Cardiac fibroblast (primary cell): ENCODE results near the gene KCNH4.

Experiments used
- DNase-seq, 2 donors: peaks; one replicate each; pipeline versions ENCODE4 v3.0.0 to v3.0.0-alpha.2; 2010; ENCODE audit warnings: low read depth in 2 of 2
- H3K4me3 ChIP-seq, 2 donors: replicated peaks in 1 of 2; 1 replicate in 1 of 2; 2 replicates in 1 of 2; pipeline ENCODE4 v1.5.1; 2011; ENCODE audit warnings: low read depth in 2 of 2, low read length in 2 of 2, mild to moderate bottlenecking in 2 of 2, moderate library complexity in 1 of 2
- TF ChIP-seq, protein P1 (sequence below): IDR thresholded peaks from one replicate; pipeline ENCODE4 v1.5.1; 2011; ENCODE audit warnings: low read depth, mild to moderate bottlenecking, low read length, inconsistent platforms

KCNH4 gene

DNA sequence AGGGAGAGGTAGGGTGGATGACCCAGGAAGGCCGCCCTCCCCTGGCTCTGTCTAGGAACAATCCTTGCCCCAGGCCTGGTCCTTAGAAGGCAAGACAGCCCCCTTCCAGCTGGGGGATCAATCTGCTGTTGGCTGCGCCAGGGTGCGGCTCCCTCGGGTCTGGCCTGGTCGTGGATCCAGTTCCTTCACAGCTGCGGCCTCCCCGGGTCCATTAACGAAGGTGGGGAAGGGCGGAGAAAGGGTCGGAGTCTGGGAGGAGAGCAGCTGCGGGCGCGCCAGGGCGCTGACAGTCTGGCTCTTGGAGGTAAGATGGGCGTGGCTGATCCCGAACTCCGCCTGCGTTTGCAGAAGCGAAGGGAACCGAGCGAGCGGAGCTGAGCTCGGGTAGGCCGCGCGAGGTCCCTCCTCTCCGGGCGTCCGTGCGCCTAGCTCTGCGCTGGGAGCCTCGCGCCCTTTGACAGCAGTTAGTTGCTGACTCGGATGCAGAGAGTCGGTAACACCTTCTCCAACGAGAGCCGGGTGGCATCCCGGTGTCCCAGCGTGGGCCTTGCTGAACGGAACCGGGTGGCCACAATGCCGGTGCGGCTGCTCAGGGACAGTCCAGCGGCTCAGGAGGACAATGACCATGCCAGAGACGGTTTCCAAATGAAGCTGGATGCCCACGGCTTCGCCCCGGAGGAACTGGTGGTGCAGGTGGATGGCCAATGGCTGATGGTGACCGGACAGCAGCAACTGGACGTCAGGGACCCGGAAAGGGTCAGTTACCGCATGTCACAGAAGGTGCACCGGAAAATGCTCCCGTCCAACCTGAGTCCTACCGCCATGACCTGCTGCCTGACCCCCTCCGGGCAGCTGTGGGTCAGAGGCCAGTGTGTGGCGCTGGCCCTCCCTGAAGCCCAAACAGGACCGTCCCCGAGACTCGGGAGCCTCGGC, 58.3 kb downstream of the KCNH4 start, which contains the start of gene HSPB9:
Gene HSPB9, plus strand, starts transcription at position 434 of the 933 bp plus-strand sequence. Its CDS starts 47 bp downstream, at position 481.
- TF ChIP-seq, protein P1, sequence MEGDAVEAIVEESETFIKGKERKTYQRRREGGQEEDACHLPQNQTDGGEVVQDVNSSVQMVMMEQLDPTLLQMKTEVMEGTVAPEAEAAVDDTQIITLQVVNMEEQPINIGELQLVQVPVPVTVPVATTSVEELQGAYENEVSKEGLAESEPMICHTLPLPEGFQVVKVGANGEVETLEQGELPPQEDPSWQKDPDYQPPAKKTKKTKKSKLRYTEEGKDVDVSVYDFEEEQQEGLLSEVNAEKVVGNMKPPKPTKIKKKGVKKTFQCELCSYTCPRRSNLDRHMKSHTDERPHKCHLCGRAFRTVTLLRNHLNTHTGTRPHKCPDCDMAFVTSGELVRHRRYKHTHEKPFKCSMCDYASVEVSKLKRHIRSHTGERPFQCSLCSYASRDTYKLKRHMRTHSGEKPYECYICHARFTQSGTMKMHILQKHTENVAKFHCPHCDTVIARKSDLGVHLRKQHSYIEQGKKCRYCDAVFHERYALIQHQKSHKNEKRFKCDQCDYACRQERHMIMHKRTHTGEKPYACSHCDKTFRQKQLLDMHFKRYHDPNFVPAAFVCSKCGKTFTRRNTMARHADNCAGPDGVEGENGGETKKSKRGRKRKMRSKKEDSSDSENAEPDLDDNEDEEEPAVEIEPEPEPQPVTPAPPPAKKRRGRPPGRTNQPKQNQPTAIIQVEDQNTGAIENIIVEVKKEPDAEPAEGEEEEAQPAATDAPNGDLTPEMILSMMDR = no peak
- DNase-seq = no peak
- no peak within 1 kb of the TSS for H3K4me3 ChIP-seq

DNA sequence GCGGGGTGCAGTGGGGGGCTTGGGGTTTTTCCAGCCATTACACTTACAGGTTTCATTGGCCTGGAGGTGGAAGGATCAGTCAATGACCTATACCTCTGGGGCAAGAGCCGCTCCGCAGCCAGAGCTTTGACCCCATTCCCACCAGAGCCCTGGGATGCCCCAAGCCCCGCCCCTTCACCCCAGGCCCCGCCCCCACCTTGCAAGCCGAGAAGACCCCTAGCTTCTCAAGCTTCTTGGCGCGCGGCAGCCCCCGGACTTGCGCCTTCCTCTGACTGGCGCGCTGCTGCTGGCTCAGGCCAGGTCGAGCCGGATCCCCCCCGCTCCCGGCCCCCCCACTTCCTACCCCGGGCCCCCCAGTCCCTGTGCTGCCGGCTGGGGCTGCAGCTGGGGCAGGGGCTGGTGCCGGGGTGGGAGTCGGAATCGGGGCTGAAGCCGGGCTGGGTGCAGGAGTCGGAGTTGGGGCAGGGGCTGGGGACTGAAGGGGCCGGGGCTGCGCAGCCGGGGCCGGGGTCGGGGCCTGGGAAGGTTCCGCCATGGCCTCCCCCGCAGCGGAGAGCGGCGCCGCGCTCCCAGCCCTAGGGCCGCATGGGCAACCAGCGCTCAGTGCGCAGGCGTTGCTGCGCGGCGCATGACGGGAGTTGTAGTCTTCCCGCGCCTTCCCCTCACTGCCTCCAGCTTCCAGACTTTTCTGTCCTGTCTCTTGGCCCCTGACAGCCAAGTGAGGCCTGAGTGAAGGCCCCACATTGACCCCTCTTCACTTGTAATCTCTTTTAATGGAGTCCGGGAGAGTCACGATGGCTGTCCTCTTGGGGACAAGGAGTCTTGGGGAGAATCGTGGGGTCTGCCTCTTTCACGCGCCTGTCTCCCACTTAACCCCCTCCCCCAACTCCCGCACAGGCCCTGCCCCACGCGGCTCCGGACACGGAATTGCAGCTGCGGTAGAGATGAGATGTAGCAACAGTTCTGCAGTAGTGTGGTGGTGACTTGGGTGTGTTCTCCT, 59.9 kb downstream of the KCNH4 start, which contains the start of gene KAT2A:
Gene KAT2A, minus strand, starts transcription at position 598 of the 1,000 bp plus-strand sequence. Its CDS starts 63 bp downstream, at position 535.
- DNase-seq = peak; percentile 80 to 83
- TF ChIP-seq, protein P1 = no peak

DNA sequence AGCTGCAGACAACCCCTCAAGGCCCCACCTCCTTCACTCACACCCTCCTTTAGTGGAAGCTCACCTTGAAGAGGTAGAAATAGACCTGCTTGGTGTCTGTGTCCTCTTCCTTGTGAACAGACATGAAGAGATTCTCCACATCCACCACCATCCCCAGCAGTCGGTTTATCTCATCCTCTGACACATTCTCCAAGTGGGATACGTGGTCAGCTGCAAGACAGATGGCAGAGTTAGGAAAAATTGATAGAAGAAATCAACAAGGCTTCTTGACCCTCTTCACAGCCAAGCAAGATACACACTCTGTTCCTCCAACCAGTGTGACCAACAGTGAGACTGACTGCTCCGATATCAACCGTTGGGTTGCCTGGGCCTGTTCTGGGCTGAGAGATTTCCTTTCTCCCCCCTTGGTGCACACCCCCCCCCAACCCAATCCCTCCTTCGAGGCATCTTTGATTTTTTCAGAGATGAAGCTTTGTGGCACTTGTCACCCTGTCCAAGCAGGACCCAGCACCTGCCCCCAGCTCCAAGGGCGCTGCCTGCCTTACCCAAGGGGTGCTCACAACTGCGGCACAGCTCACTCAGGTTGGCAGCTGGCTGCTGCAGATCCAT, 60.7 kb downstream of the KCNH4 start:
- H3K4me3 ChIP-seq = peak overlapping the region; percentile 51 to 60
- DNase-seq = no peak
- TF ChIP-seq, protein P1 = no peak

More for the DNA sequence above, 59.9 kb downstream of the KCNH4 start, which contains the start of gene KAT2A:
- H3K4me3 ChIP-seq = peak within 1 kb of the TSS; percentile 51 to 60

DNA sequence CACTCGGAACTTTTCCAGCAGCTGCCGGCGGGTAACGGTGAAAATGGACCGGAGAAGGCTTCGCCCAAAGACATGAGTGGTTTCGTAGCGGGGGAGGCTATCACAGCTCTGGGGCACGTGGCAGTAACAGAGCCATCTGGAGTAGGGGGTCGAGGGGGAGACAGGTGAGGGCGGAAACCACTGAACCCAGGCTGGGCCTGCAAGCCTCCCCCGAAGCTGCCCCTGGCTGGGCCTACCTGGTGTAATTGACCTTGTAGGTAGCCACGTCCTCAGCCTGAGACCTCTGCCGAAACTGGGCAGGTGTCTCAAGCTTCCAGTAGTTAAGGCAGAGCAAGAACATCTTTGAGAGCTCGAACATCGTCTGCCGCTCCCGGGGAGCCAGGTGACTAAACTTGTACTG, 61.6 kb downstream of the KCNH4 start:
- DNase-seq = no peak
- TF ChIP-seq, protein P1 = no peak
- no peak overlapping the region for H3K4me3 ChIP-seq

DNA sequence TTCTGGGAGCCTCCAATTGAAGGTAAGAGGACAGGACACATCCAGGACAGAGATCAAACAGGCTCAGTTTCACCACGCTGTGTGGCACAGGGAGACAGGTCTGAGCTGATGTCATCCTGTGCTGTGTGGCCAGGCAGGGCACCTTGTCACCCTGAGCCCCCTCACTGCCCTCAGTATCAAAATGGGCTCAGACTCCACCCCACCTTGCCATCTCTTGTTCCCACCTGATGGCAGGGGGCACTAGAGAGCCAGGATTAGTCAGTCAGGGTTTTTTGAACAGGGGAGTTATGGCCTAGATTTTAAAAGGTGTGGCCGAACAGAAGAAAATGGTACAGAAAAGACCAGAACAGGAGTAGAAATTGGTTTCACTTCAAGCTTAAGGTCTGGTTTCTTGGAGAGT, 62.4 kb downstream of the KCNH4 start:
- peak; percentile 42 to 50 for DNase-seq
- H3K4me3 ChIP-seq = no peak overlapping the region
- TF ChIP-seq, protein P1 = peak; percentile 62

DNA sequence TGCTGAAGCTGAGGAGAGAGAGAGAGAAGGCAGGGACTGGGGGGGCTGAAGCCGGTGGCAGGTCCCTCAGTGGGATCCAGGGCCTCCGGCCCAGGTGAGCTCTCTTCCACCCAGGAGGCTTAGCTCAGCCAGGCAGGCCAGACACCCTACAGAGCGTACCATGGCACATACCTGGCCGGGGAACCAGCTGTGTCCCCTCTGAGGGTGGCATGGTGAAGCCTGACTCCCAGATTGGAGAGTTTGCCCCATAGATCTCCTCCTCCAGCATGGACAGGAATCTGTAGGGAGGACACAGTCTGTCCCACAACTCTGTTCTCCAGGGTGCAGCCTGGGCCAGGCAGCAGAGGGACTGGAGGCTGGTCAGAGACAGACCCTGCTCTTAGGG, 62.8 kb downstream of the KCNH4 start:
- TF ChIP-seq, protein P1 = no peak
- H3K4me3 ChIP-seq = no peak overlapping the region
- no peak for DNase-seq
